K562 (cell line): ENCODE data around the gene PGAM2. TPM values are rescaled to one million over a fixed set of nuclear protein-coding genes. Genes with fewer than 3 reads are reported as not detected.

Experiments
- ATAC-seq: fragments of 200-7000 bp; cut with Tn5 transposase; 3 replicates; pipeline ENCODE4 v1.9.1; 2020; ENCODE audit warnings: moderate library complexity
- BruUV-seq: library from RNA; stranded (reverse); fragments of 400-500 nt; replicated peaks from 2 replicates; lab custom pipeline; 2021; lab: Mats Ljungman, UMichigan
- CTCF ChIA-PET: fragments of 300-600 bp; formaldehyde crosslinking; extraction: SDS; loops from one replicate; lab custom pipeline; 2021; ENCODE audit warnings: low intra/inter-chr PET ratio; lab: Yijun Ruan, JAX
- POLR2A ChIA-PET: fragments of 300-600, 350-650 bp; sonication (Branson Sonifier 250); formaldehyde crosslinking; extraction: SDS; loops from one replicate; lab custom pipeline; 2021; ENCODE audit warnings: antibody characterized with exemption, inconsistent platforms; lab: Yijun Ruan, JAX
- DNase-seq, 4 experiments: peaks; one replicate each; pipeline versions ENCODE4 v3.0.0 to v3.0.0-alpha.2; 2011 to 2018; ENCODE audit warnings: low spot score in 3 of 4, mixed read lengths in 3 of 4; ENCODE audit errors: extremely low read depth in 1 of 4
- FAIRE-seq: peaks from 2 replicates; lab custom pipeline; 2011; peaks lifted over from hg19 to GRCh38; lab: Jason Lieb, UNC
- H2AFZ ChIP-seq: 2 replicates; pipeline ENCODE4 v1.6.0; 2011; ENCODE audit warnings: low read depth, low read length, control low read depth, inconsistent platforms
- H3K27ac ChIP-seq: fragments of 200-600 bp; 3 replicates; pipeline ENCODE4 v1.8.0; 2011; ENCODE audit warnings: low read depth, mild to moderate bottlenecking, control low read depth, inconsistent platforms, low read length, moderate library complexity, mixed read lengths; ENCODE audit errors: extremely low read depth
- H3K27me3 ChIP-seq, 2 experiments: fragments of 300-600 bp in 1 of 2; 2 replicates in 1 of 2; 3 replicates in 1 of 2; pipeline versions ENCODE4 v1.6.0 to v1.8.0; 2011; ENCODE audit warnings: inconsistent platforms in 2 of 2, low read length in 2 of 2, mild to moderate bottlenecking in 1 of 2, mixed read lengths in 1 of 2, moderate library complexity in 1 of 2; ENCODE audit not compliant: control insufficient read depth in 2 of 2, insufficient read depth in 2 of 2
- H3K36me3 ChIP-seq: fragments of 300-600 bp; 3 replicates; pipeline ENCODE4 v1.8.0; 2011; ENCODE audit warnings: mild to moderate bottlenecking, low read length, inconsistent platforms; ENCODE audit not compliant: control insufficient read depth, insufficient read depth
- H3K4me1 ChIP-seq, 2 experiments: fragments of 200-600 bp in 1 of 2; replicated peaks in 1 of 2; 2 replicates in 1 of 2; 3 replicates in 1 of 2; pipeline versions ENCODE4 v1.5.1 to v1.8.0; 2011; ENCODE audit warnings: inconsistent platforms in 2 of 2, low read length in 2 of 2, mild to moderate bottlenecking in 1 of 2, mixed read lengths in 1 of 2, moderate library complexity in 1 of 2; ENCODE audit not compliant: control insufficient read depth in 2 of 2, insufficient read depth in 2 of 2
- H3K4me2 ChIP-seq: 2 replicates; pipeline ENCODE4 v1.6.1; 2011; ENCODE audit warnings: low read length, control low read depth, inconsistent platforms, mixed read lengths; ENCODE audit not compliant: insufficient read depth
- H3K4me3 ChIP-seq: fragments of 200-600 bp; sonication (generic), shearing (Covaris generic); 2 replicates; pipeline ENCODE4 v1.5.1; 2016; ENCODE audit warnings: control low read depth, inconsistent platforms
- H3K79me2 ChIP-seq: fragments of 200-600 bp; 3 replicates; pipeline ENCODE4 v1.8.0; 2011; ENCODE audit warnings: low read length, inconsistent platforms; ENCODE audit not compliant: control insufficient read depth, insufficient read depth
- H3K9ac ChIP-seq, 2 experiments: 2 replicates each; pipeline versions ENCODE4 v1.6.0 to v1.6.1; 2011; ENCODE audit warnings: low read depth in 2 of 2, low read length in 2 of 2, control low read depth in 1 of 2, inconsistent platforms in 1 of 2, mild to moderate bottlenecking in 1 of 2, mixed read lengths in 1 of 2; ENCODE audit not compliant: insufficient read depth in 1 of 2
- H3K9me1 ChIP-seq: one replicate; pipeline ENCODE4 v1.6.0; 2011; ENCODE audit warnings: inconsistent platforms, mild to moderate bottlenecking, low read length, moderate library complexity; ENCODE audit not compliant: control insufficient read depth, insufficient read depth
- H3K9me3 ChIP-seq: replicated peaks from 2 replicates; pipeline ENCODE4 v1.5.1; 2011; ENCODE audit warnings: low read depth, low read length, inconsistent platforms; ENCODE audit not compliant: control insufficient read depth, insufficient read depth
- H4K20me1 ChIP-seq: replicated peaks from 2 replicates; pipeline ENCODE4 v1.6.1; 2011; ENCODE audit warnings: low read length, inconsistent platforms, mixed read lengths; ENCODE audit not compliant: control insufficient read depth, insufficient read depth
- ASH1L ChIP-seq: fragments of 450-650 bp; IDR thresholded peaks from 2 replicates; pipeline ENCODE4 v1.6.1; 2018; ENCODE audit warnings: borderline replicate concordance, mild to moderate bottlenecking, low read depth; ENCODE audit not compliant: partially characterized antibody
- HNRNPLL ChIP-seq: fragments of 200-400 bp; formaldehyde crosslinking; IDR thresholded peaks from 2 replicates; pipeline ENCODE4 v1.6.1; 2017; ENCODE audit warnings: low read length, low read depth, mild to moderate bottlenecking; ENCODE audit not compliant: poor library complexity, severe bottlenecking
- ZBTB8A ChIP-seq: fragments of 450-650 bp; IDR thresholded peaks from 2 replicates; pipeline ENCODE4 v1.6.1; 2018; ENCODE audit warnings: mild to moderate bottlenecking, moderate library complexity; ENCODE audit not compliant: partially characterized antibody
- ZNF175 ChIP-seq: fragments of 200-800 bp; sonication (Bioruptor generic); IDR thresholded peaks from 2 replicates; pipeline ENCODE4 v1.6.1; 2016; ENCODE audit warnings: low read depth, mild to moderate bottlenecking, missing genetic modification characterization, missing compliant biosample characterization
- ZNF311 ChIP-seq: fragments of 250-450 bp; sonication (Bioruptor Pico); IDR thresholded peaks from 2 replicates; pipeline ENCODE4 v1.4.0; 2020; ENCODE audit warnings: mild to moderate bottlenecking, moderate library complexity
- WGBS: fragments of 100-300 bp; shearing (Covaris generic); methylation state at CpG from one replicate; pipeline ENCODE4 v1.1.6; 2016; ENCODE audit warnings: low coverage, mixed read lengths; ENCODE audit not compliant: insufficient coverage; ENCODE audit errors: missing lambda C conversion rate; 5-methylcytosine and 5-hydroxymethylcytosine counted together
- in situ Hi-C: fragments of 300-500 bp; cut with MboI; formaldehyde crosslinking; loops from 4 replicates; pipeline ENCODE4 v1.15.0; 2018; ENCODE audit warnings: inconsistent platforms, mixed read lengths
- intact Hi-C: fragments of 100-400 bp; cut with micrococcal nuclease; formaldehyde crosslinking; loops from 2 replicates; pipeline ENCODE4 v1.14.2; 2022
- polyA plus RNA-seq, 8 experiments: library from polyadenylated mRNA; depleted of rRNA in 4 of 8; stranded (reverse) in 5 of 8; unstranded in 3 of 8; fragments of >200 nt; fragmentation: Nextera tagmentation in 2 of 8; fragmentation: Illumina TruSeq in 1 of 8; extraction: Ambion mirVana in 2 of 8; extraction: Trizol in 1 of 8; gene quantifications; 2 replicates each; pipeline versions ENCODE4 v1.2.1 to v1.2.3, GENCODE V29; 2011 to 2014; ENCODE audit warnings: inconsistent platforms in 1 of 8, missing spikeins in 1 of 8
- total RNA-seq, 7 experiments: library from RNA; depleted of rRNA in 6 of 7; stranded (reverse); fragments of >200 nt in 6 of 7; fragmentation: Illumina TruSeq in 2 of 7; extraction: Trizol in 2 of 7; gene quantifications; 2 replicates each; pipeline versions ENCODE4 v1.2.1 to v1.2.3, GENCODE V29; 2011 to 2021; ENCODE audit warnings: low replicate concordance in 1 of 7
- TF ChIP-seq, protein P1 (sequence below): fragments of 250-450 bp; sonication (Bioruptor Pico); IDR thresholded peaks from 2 replicates; pipeline ENCODE4 v1.8.0; 2022; ENCODE audit warnings: inconsistent platforms
- TF ChIP-seq, protein P2 (sequence below): fragments of 450-650 bp; formaldehyde crosslinking; IDR thresholded peaks from 2 replicates; pipeline ENCODE4 v1.4.0; 2020; ENCODE audit warnings: mild to moderate bottlenecking, moderate library complexity

PGAM2 gene
- total and polyA plus RNA-seq, 9 of the 15 experiments (the other 6 are each of a cell fraction or from before 2014, with no cell fraction given), result not detected

DNA sequence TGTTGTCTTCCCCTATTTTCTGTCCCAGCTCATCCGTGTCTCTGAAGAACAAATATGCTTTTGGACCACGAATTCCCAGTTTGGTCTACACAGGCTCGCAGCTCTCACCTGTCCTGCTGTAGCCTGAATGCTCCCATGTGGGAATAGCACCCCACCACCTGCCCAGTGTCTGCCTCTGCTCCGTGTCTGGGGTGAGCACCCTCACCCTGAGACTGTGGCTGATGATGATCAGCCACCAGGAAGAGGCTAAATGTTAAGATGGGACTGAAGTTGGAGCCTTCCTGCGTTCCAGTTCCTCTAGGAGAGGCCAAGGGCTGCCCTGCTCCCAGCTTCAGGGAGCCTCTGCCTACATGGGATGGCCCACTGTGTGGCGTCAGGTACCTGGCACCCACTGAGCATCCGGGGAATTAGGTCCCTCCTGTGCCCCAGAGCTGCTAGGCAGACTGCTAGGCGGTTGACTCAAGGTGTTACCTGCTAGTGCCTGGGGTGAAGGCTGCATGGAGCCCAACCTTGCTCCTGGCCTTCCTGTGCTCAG is 3.7 kb downstream of the PGAM2 start:
- ChIA-PET CTCF (no interaction called here), POLR2A (interaction anchor here (0.8 kb wide), 1 partner anchor 13 kb away, joined by 3 read pairs; no protein-coding TSS in a partner anchor)
- FAIRE-seq (no peak), ATAC-seq (no peak), DNase-seq (no peak)
- intact Hi-C loops, result no loop called here
- in situ Hi-C loops, result no loop called here
- no peak overlapping the region for H3K27ac ChIP-seq
- H2AFZ ChIP-seq, result no peak overlapping the region
- BruUV-seq, result no TSS peak
- H3K4me3 ChIP-seq, result no peak overlapping the region
- H3K4me2 ChIP-seq, result no peak overlapping the region
- peaks cover 0 to 36% of the 10 kb centered on the region in 2 experiments; a peak in 3 of 5 replicates for H3K4me1 ChIP-seq
- H3K27me3 ChIP-seq, result no peaks in the 10 kb centered on the region; a peak in 1 of 5 replicates
- H3K9ac ChIP-seq, result no peak overlapping the region; a peak in 1 of 4 replicates
- no peak for TF ChIP-seq ZNF311 (CRISPR knock-in tag)
- TF ChIP-seq, protein P1, sequence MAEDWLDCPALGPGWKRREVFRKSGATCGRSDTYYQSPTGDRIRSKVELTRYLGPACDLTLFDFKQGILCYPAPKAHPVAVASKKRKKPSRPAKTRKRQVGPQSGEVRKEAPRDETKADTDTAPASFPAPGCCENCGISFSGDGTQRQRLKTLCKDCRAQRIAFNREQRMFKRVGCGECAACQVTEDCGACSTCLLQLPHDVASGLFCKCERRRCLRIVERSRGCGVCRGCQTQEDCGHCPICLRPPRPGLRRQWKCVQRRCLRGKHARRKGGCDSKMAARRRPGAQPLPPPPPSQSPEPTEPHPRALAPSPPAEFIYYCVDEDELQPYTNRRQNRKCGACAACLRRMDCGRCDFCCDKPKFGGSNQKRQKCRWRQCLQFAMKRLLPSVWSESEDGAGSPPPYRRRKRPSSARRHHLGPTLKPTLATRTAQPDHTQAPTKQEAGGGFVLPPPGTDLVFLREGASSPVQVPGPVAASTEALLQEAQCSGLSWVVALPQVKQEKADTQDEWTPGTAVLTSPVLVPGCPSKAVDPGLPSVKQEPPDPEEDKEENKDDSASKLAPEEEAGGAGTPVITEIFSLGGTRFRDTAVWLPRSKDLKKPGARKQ (CRISPR knock-in tag), result no peak
- no peak for TF ChIP-seq ZNF175 (CRISPR knock-in tag)
- TF ChIP-seq HNRNPLL, result no peak
- TF ChIP-seq, protein P2, sequence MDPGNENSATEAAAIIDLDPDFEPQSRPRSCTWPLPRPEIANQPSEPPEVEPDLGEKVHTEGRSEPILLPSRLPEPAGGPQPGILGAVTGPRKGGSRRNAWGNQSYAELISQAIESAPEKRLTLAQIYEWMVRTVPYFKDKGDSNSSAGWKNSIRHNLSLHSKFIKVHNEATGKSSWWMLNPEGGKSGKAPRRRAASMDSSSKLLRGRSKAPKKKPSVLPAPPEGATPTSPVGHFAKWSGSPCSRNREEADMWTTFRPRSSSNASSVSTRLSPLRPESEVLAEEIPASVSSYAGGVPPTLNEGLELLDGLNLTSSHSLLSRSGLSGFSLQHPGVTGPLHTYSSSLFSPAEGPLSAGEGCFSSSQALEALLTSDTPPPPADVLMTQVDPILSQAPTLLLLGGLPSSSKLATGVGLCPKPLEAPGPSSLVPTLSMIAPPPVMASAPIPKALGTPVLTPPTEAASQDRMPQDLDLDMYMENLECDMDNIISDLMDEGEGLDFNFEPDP (CRISPR knock-in tag), result no peak
- TF ChIP-seq ASH1L, result no peak
- TF ChIP-seq ZBTB8A, result no peak
- peaks cover 52% of the 10 kb centered on the region; the same call in 2 of the 3 replicates for H3K36me3 ChIP-seq
- no peaks in the 10 kb centered on the region for H3K79me2 ChIP-seq
- peaks cover 5% of the 10 kb centered on the region; the same call in 1 of the 2 replicates for H4K20me1 ChIP-seq
- no peaks in the 10 kb centered on the region for H3K9me1 ChIP-seq
- H3K9me3 ChIP-seq, result no peaks in the 10 kb centered on the region
- 68% methylated on average over 8 of the region's 8 CpGs for WGBS
